ENCODE data around the gene PICALM.
"Not testable (repeated sequence)": the region's sequence is repeated elsewhere in the genome, so short reads cannot be mapped to it uniquely, and the experiment has no call there.

Gene PICALM, protein sequence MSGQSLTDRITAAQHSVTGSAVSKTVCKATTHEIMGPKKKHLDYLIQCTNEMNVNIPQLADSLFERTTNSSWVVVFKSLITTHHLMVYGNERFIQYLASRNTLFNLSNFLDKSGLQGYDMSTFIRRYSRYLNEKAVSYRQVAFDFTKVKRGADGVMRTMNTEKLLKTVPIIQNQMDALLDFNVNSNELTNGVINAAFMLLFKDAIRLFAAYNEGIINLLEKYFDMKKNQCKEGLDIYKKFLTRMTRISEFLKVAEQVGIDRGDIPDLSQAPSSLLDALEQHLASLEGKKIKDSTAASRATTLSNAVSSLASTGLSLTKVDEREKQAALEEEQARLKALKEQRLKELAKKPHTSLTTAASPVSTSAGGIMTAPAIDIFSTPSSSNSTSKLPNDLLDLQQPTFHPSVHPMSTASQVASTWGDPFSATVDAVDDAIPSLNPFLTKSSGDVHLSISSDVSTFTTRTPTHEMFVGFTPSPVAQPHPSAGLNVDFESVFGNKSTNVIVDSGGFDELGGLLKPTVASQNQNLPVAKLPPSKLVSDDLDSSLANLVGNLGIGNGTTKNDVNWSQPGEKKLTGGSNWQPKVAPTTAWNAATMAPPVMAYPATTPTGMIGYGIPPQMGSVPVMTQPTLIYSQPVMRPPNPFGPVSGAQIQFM

DNA sequence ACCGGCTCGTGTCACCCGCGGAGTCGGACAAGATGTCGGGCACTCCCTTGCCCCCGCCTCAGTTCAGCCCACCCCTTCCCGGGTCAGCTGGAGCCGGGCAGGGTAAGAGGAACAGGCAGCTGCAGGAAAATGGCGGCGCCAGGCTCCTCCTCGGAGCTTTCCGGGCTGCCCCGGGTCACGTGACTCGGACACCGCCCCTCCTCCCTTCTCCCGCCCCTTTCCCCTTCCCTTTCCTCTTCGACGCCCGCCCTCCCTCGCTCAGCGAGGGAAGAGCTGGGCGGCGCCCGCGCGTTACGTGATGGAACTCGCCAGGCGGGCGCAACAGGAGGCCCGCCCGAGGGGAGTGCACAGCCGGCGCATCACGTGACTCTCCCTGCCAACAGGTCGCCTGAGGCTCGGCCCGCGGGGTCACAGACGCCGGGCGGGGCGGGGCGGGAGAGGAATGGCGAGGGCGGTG is at the start of gene PICALM:
Gene PICALM (minus strand): TSS at position 134 of the 457 bp plus-strand sequence. CDS start 304 bp downstream, outside the sequence.
- peak; percentile 79 to 99 (median 97) for DNase-seq

- no peak for DNase-seq
Measured at GRCh38 chr11:86118253-86118652, 49.4 kb upstream of the PICALM start.

DNA sequence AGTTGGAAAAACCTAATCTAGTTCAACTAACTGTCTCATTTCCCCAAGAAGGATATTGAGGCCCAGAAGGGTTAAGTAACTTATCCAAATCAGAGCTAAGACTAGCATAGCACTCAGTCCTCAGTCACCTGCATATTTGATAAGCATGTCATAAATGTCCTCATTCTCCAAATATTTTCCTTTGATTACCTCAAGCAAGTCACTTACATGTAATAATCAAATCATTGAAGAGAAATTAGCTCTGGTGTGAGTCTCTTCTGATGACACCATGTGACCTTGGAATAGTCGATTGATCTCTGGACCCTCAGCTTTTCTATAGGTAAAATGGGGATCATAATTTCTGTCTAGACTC is 48.8 kb upstream of the PICALM start:
- no peak for DNase-seq

GRCh38 chr11:86117001-86117711 is 48.3 kb upstream of the PICALM start:
- DNase-seq: no peak

- DNase-seq: no peak
Measured at GRCh38 chr11:86116386-86116726, 47.5 kb upstream of the PICALM start.

DNA sequence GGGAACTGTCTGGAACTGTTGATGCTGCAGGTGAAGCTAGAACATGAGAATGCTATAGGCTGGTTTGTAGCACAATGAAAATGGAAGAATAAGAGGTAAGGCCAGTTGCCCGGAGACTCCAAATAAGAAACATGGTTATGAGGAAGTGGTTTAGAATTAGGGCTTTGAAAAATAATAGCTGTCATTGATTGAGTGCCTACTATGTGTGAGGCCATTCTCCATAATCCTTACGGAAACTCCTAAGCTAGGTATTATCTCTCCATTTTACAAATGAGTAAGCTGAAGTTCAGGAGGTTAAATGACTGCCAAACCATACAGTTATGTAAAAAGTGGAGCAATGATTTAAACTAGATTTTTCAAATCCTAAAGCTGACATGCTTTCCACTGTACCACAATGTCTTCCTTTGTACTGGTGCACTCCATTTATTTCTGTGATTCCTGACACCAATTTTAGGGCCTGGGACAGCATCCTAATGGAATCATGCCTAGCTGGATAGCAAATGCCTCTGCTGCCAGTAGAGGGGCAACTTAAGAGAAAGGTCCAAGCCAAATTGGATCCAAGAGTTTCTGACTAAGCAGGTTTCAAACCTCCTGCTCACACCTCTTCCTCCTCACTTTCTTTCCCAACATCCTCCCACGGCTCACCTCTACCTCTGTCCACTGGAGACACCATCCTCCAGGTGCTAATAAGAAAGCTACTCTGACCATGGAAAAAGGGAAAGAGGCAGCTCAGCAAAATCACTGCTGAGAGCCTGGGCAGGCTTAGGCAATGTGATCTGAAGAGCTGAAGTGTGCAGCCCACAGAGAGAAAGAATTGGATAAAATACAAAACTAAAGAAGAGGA is 46.9 kb upstream of the PICALM start:
- no peak for DNase-seq

DNA sequence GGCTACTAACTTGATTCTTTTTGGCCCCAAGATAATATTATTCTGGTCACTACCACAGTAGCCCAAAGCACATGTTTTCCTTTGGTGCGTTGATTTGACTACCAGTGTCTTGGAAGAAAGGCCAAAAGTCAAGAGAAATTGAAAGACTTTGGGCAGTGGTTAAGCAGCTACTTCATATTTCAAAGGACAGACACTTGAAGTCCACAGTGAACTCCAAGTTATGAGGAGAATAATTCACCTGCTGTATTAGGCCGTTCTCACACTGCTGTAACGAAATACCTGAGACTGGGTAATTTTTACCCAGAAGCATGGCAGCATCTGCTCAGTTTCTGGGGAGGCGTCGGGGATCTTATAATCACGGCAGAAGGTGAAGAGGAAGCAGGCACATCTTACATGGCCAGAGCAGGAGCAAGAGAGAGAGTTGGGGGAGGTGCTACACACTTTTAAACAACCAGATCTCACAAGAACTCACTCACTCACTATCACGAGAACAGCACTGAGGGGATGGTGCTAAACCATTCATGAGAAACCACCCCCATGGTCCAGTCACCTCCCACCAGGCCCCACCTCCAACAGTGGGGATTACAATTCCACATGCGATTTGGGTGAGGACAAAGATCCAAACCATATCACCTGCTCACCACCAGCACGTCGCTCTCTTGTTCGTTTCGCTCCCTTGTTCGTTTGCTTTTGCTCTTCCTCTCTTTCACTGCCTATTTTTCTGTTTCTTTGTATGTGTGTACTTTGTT is 40.2 kb upstream of the PICALM start:
- no peak for DNase-seq

- DNase-seq: no peak
Measured at GRCh38 chr11:86108191-86108590, 39.3 kb upstream of the PICALM start.

- no peak for DNase-seq
Measured at GRCh38 chr11:86106916-86107315, 38.0 kb upstream of the PICALM start.

GRCh38 chr11:86106031-86106430 is 37.1 kb upstream of the PICALM start:
- not testable (repeated sequence) for DNase-seq

DNA sequence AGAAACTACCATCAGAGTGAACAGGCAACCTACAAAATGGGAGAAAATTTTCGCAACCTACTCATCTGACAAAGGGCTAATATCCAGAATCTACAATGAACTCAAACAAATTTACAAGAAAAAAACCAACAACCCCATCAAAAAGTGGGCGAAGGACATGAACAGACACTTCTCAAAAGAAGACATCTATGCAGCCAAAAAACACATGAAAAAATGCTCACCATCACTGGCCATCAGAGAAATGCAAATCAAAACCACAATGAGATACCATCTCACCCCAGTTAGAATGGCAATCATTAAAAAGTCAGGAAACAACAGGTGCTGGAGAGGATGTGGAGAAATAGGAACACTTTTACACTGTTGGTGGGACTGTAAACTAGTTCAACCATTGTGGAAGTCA is 36.7 kb upstream of the PICALM start:
- DNase-seq: not testable (repeated sequence)

DNA sequence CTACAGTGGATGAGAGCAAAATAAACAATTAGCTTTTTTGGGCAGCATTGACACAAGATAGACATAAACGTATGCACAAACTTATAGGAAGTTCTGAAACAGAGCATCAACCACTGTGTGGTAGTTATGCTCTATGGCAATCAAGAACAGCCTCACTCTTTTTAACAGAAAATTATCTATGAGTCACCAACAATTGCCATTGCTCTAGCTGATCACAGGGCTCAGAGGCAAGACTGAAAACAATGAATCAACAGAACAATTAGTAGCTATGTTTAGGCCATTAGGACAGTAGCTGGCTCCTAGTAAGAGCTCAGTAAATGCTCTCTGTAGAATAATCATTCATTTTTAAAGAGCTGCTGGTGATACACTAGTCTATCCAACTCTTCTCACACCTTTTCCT is 34.9 kb upstream of the PICALM start:
- DNase-seq: peak in 7 of 56 donors; percentile 3 to 58 (median 6)

- DNase-seq: no peak
Measured at GRCh38 chr11:86101941-86102407, 33.1 kb upstream of the PICALM start.

GRCh38 chr11:86101493-86101892 is 32.6 kb upstream of the PICALM start:
- DNase-seq: no peak

DNA sequence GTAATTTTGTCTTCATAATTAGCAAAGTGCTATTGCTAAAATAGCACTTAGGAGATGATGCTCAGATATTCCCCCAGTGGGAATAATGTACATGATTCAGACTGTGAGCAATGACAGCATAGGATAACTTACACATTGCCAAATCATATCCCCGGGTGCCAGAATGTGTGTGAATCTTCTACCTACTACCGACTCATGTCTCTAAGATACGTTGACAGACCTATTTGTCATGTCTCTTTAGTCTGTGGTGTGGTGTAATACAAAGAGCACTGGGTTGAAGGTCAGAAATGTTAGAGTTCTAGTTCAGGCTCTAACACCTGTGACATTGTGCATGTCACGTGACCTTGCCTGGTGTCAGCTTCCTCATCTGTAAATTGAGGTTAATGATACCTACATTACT is 31.0 kb upstream of the PICALM start:
- no peak for DNase-seq

- no peak for DNase-seq
Measured at GRCh38 chr11:86097980-86098379, 29.1 kb upstream of the PICALM start.

- peak in 9 of 56 donors; percentile 1 to 28 (median 5) for DNase-seq
Measured at GRCh38 chr11:86091566-86091965, 22.7 kb upstream of the PICALM start.

DNA sequence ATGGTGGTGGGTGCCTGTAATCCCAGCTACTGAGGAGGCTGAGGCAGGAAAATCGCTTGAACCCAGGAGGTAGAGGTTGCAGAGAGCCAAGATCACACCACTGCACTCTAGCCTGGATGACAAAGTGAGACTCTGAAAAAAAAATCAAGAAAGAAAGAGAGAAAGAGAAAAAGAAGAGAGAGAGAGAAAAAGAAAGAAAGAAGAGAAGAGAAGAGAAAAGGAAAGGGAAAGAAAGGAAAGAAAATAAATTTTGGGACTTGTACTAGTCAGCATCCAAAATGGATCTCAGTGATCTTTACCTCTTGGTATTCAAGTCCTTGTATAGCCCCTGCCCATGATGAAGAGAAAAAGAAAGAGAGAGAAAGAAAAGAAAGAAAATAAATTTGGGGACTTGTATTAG is 22.2 kb upstream of the PICALM start:
- no peak for DNase-seq

DNA sequence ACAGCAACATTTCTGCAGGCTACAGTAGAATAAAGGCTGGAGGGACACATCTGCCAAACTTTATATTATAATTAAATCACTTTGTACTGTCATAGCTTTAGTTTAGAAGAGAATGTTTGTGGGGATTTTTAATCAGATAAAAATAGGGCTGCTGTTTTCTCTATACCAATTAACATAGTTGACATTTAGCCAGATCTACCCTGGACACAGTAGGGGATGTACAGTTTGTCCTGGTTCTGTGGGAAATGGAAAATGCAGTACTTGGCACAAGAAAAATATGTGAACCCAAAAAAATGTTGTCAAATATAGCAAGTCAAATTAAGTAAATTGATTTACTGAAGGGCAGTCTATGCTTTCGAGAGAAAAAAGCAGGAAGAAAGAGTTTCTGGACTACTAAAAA is 20.8 kb upstream of the PICALM start:
- DNase-seq: no peak

DNA sequence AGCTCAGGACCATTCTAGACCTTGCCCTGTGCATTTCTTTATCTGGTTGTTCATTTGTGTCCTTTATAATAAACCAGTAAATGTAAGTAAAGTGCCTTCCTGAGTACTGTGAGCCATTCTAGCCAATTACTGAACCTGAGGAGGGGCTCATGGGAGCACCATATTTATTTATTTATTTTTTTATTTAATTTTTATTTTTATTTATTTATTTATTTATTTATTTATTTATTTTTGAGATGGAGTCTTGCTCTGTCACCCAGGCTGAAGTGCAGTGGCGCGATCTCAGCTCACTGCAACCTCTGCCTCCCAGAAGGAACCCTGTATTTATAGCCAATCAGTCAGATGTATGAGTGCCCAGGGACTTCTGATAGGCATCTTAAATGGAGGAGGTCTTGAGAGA is 18.8 kb upstream of the PICALM start:
- not testable (repeated sequence) for DNase-seq

Measured in nucleus accumbens (tissue), 56 donors.